GM19455 (cell line): ENCODE results near the gene MSMP.

ENCODE experiments used
- ATAC-seq: cut with Tn5 transposase; IDR thresholded peaks from one replicate; pipeline ENCODE4 v1.9.1; 2021; ENCODE audit not compliant: unreplicated experiment

Gene MSMP, protein sequence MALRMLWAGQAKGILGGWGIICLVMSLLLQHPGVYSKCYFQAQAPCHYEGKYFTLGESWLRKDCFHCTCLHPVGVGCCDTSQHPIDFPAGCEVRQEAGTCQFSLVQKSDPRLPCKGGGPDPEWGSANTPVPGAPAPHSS

GRCh38 chr9:35754264-35754663 is at the start of gene MSMP:
Gene MSMP (minus strand): TSS chr9:35754276. CDS start chr9:35754129, 147 bp downstream.
- no peak for ATAC-seq

- ATAC-seq = no peak
These were observed 47.5 kb upstream of the MSMP start for GRCh38 chr9:35801328-35802128.

- ATAC-seq = no peak
These were observed 46.5 kb upstream of the MSMP start for GRCh38 chr9:35800530-35800929.

- ATAC-seq = no peak
These were observed 44.7 kb upstream of the MSMP start for GRCh38 chr9:35798658-35799374.

GRCh38 chr9:35797311-35798109 is 43.4 kb upstream of the MSMP start:
- ATAC-seq = no peak

- no peak for ATAC-seq
These were observed 41.6 kb upstream of the MSMP start for GRCh38 chr9:35795695-35796094.

DNA sequence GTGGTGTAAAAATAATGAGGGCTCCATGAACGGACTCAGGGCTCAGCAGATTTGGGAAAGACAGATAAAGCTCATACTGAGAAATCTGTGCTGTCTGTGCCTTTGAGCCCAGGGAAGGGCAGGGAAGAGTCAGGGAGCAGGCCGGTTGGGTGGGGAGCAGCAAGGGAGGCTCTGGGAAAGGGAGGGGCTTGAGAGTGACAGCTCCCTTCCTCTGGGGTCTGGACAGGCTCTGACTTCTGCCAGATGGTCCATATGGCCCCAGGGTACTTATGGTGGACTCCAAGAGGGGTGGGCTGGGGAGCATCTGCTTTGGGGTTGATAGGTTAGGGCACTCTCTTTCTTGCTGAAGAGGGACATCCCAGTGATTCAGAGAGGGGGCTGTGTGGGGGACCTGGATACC is 39.4 kb upstream of the MSMP start:
- ATAC-seq = no peak

- no peak for ATAC-seq
These were observed 38.8 kb upstream of the MSMP start for GRCh38 chr9:35792826-35793225.

GRCh38 chr9:35792024-35792813 is 38.1 kb upstream of the MSMP start:
- no peak for ATAC-seq

GRCh38 chr9:35791297-35791921 is 37.3 kb upstream of the MSMP start, which contains the start of gene NPR2:
Gene NPR2 (plus strand): TSS chr9:35791591. CDS start chr9:35792409, 818 bp downstream.
- ATAC-seq = no peak

DNA sequence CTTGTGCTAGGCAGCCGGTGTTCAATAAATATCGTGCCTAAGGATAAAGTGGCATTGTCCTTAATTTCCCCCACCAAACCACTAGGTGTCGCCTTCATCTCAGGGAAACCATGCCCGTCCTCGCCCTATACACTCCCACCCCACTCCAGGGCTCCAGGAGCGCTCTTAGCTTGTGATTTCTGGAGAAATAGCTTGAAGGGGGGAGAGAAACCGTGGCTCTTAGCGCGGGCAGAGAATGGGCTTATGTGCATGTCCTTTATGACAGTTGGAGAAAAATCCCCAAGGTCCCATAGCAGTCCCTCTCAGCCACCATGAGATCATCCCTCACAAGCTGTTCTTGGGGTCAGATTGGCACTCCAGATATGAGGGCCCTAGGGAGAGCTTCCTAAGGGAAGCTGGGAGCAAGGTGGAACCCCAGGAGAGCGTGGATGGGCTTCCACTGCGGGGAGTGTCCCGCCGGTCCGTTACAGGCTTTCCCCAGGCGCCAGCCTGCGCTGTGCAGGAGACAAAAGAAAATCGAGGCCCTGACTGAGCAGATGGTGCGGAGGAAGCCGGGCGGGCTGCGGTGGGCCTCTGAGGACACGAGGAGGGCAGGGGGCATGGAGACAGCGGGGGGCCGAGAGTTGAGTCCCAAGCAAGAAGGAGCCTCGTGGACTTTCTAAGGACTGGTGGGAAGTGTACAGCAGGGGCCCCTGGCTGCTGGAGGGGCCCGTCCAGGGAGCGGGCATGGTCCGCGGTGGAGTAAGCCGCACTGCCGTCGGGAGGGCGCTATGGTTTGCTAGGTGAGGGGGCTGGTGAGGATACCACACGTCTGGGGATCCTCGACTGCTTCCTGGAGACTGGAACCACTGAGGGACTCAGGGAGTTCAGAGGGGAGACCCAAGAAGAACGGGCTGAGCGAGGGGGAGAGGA is 36.6 kb upstream of the MSMP start:
- ATAC-seq = no peak

GRCh38 chr9:35790025-35790384 is 35.9 kb upstream of the MSMP start:
- ATAC-seq = no peak

DNA sequence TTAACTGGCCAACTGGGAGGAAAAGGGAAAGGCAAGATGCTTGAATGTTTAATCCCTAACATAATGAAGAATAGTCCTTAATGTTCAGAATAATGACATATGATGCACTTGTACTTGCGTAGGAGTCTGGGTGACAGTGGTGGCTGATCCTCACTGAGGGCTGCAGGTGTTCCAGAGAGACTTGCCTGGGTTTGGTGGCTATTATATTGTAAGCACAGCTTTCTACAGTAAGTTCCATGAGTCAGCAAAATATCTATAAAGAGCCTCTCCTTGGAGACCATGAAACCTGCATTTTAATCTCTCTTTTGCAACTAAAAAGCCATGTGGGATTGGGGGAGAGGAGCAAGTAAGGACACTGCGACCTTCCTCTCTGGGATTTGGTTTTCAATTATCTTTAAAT is 35.5 kb upstream of the MSMP start:
- ATAC-seq = no peak

- no peak for ATAC-seq
These were observed 29.3 kb upstream of the MSMP start for GRCh38 chr9:35783418-35783817.

DNA sequence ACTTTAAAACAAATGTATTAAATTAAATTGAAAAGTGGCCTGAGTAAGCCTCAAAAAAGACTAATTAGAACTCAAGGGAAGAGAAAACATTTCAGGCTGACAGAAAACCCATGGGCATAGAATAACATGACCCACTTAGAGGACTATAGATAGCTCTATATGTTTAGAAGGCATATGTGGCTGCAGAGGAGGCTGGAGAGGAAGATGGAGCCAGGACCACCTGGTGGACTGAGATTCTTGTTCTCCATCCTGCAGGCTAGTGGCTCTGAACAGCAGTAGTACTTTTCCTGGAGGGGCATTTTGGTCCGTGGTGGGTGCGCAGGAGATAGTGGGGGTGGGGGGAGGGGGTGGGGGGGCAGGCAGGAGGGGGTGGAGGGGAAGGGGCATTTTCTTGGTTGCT is 27.0 kb upstream of the MSMP start:
- no peak for ATAC-seq

DNA sequence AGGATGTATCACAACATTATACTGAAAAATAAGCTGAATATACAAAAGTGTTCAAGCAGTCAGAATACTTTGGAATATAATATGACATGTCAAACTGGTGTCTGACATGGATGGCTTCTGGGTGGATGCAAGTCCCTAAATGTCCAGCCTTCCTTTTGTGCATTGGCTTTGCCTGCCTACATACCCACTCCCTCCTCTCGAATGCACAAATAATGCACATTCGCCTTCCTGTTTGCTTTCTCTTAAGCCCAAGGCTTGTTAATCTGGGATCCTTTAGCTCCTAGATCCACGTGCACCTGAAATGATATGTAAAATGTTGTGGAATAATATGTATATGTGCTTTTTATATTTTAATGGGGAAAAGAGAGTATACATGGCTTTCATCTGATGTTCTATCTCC is 24.4 kb upstream of the MSMP start:
- no peak for ATAC-seq

GRCh38 chr9:35776018-35776417 is 21.9 kb upstream of the MSMP start:
- no peak for ATAC-seq

- no peak for ATAC-seq
These were observed 21.0 kb upstream of the MSMP start for GRCh38 chr9:35774907-35775635.
